Activated CD4-positive, alpha-beta memory T cell treated with anti-CD3 and anti-CD28 coated beads, Interleukin-2, amount 10 ng/mL, durations not matched to agents 7 days and 5 days (primary cell): Measurements from ENCODE around the gene WDR1. TPM values are rescaled to one million over a fixed set of nuclear protein-coding genes. Genes with fewer than 3 reads are reported as not detected.

ENCODE experiments used
- CTCF ChIA-PET: fragments of 350-600 bp; sonication (Branson Sonifier 250); formaldehyde crosslinking; loops from one replicate; lab custom pipeline; 2021; ENCODE audit warnings: antibody characterized with exemption, inconsistent platforms; lab: Charles Lee
- POLR2A ChIA-PET: fragments of 350-600 bp; sonication (Branson Sonifier 250); formaldehyde crosslinking; loops from one replicate; lab custom pipeline; 2021; ENCODE audit warnings: antibody characterized with exemption; lab: Charles Lee
- DNase-seq: peaks from one replicate; pipeline ENCODE4 v3.0.0-alpha.2; 2020
- H3K27ac Mint-ChIP-seq: one replicate; pipeline ENCODE4 v1.8.0; 2021; ENCODE audit warnings: mild to moderate bottlenecking, mixed read lengths
- H3K27me3 Mint-ChIP-seq: one replicate; pipeline ENCODE4 v1.8.0; 2021; ENCODE audit warnings: mixed read lengths
- H3K36me3 Mint-ChIP-seq: one replicate; pipeline ENCODE4 v1.8.0; 2021; ENCODE audit warnings: low read depth, mixed read lengths
- H3K4me1 Mint-ChIP-seq: one replicate; pipeline ENCODE4 v1.8.0; 2021; ENCODE audit warnings: mixed read lengths
- H3K4me3 Mint-ChIP-seq: one replicate; pipeline ENCODE4 v1.8.0; 2021; ENCODE audit warnings: mild to moderate bottlenecking, mixed read lengths
- H3K9me3 Mint-ChIP-seq: one replicate; pipeline ENCODE4 v1.8.0; 2021; ENCODE audit warnings: mixed read lengths
- total RNA-seq, 2 experiments: library from RNA; stranded (reverse); gene quantifications; one replicate each; pipeline ENCODE4 v1.2.3, GENCODE V29; 2021

WDR1 gene
- total RNA-seq, 2 experiments from 2014 or later, result 463 to 465 TPM

GRCh38 chr4:10085828-10086505 lies 30.6 kb downstream of the WDR1 start:
- peaks cover 91% of the 10 kb centered on the region for H3K36me3 Mint-ChIP-seq
- no peak overlapping the region for H3K4me3 Mint-ChIP-seq
- H3K27ac Mint-ChIP-seq, result no peak overlapping the region
- H3K27me3 Mint-ChIP-seq, result no peaks in the 10 kb centered on the region
- H3K4me1 Mint-ChIP-seq, result peaks cover 9% of the 10 kb centered on the region
- no peak for DNase-seq
- ChIA-PET POLR2A (interaction anchor here (1.4 to 23.4 kb wide), 2 partner anchors 8 to 26 kb away, joined by 3 to 503 read pairs; partner anchors contain the start of gene WDR1), CTCF (no interaction called here)
- H3K9me3 Mint-ChIP-seq, result no peaks in the 10 kb centered on the region

- ChIA-PET CTCF (no interaction called here), POLR2A (interaction anchor here (2.0 kb wide), 1 partner anchor 10 kb away, joined by 6 read pairs; no protein-coding TSS in a partner anchor)
- DNase-seq, result no peak
- no peaks in the 10 kb centered on the region for H3K27me3 Mint-ChIP-seq
- H3K36me3 Mint-ChIP-seq, result peaks cover 92% of the 10 kb centered on the region
- H3K4me1 Mint-ChIP-seq, result peaks cover 4% of the 10 kb centered on the region
- no peak overlapping the region for H3K27ac Mint-ChIP-seq
- no peak overlapping the region for H3K4me3 Mint-ChIP-seq
- H3K9me3 Mint-ChIP-seq, result no peaks in the 10 kb centered on the region
Observed at GRCh38 chr4:10085386-10085785, 31.2 kb downstream of the WDR1 start.

- Mint-ChIP-seq H3K27ac (no peak overlapping the region), H3K27me3 (no peaks in the 10 kb centered on the region), H3K36me3 (peaks cover 86% of the 10 kb centered on the region), H3K4me3 (no peak overlapping the region), H3K9me3 (no peaks in the 10 kb centered on the region), H3K4me1 (no peaks in the 10 kb centered on the region)
- DNase-seq, result no peak
- ChIA-PET POLR2A (interaction anchor here (1.4 to 2.0 kb wide), 2 partner anchors 9 to 11 kb away, joined by 4 to 6 read pairs; no protein-coding TSS in a partner anchor), CTCF (no interaction called here)
Observed at GRCh38 chr4:10084651-10085358, 31.8 kb downstream of the WDR1 start.

GRCh38 chr4:10083861-10084641 lies 32.5 kb downstream of the WDR1 start:
- CTCF ChIA-PET, result no interaction called here
- POLR2A ChIA-PET, result interaction anchor here (1.4 to 2.0 kb wide), 2 partner anchors 9 to 12 kb away, joined by 4 to 6 read pairs; no protein-coding TSS in a partner anchor
- Mint-ChIP-seq H3K4me1 (no peaks in the 10 kb centered on the region), H3K27ac (no peak overlapping the region), H3K27me3 (no peaks in the 10 kb centered on the region), H3K9me3 (no peaks in the 10 kb centered on the region), H3K4me3 (no peak overlapping the region), H3K36me3 (peaks cover 88% of the 10 kb centered on the region)
- no peak for DNase-seq

GRCh38 chr4:10083331-10083771 lies 33.2 kb downstream of the WDR1 start:
- Mint-ChIP-seq H3K4me1 (no peaks in the 10 kb centered on the region), H3K4me3 (no peak overlapping the region), H3K9me3 (no peaks in the 10 kb centered on the region), H3K36me3 (peaks cover 87% of the 10 kb centered on the region), H3K27ac (no peak overlapping the region), H3K27me3 (no peaks in the 10 kb centered on the region)
- ChIA-PET CTCF (no interaction called here), POLR2A (interaction anchor here (1.4 to 2.0 kb wide), 2 partner anchors 10 to 12 kb away, joined by 4 to 6 read pairs; no protein-coding TSS in a partner anchor)
- DNase-seq, result no peak

GRCh38 chr4:10082459-10083272 lies 33.9 kb downstream of the WDR1 start:
- Mint-ChIP-seq H3K4me3 (no peak overlapping the region), H3K27ac (no peak overlapping the region), H3K36me3 (peaks cover 87% of the 10 kb centered on the region), H3K27me3 (no peaks in the 10 kb centered on the region), H3K4me1 (no peaks in the 10 kb centered on the region), H3K9me3 (no peaks in the 10 kb centered on the region)
- CTCF ChIA-PET, result no interaction called here
- DNase-seq, result no peak
- POLR2A ChIA-PET, result no interaction called here

GRCh38 chr4:10082047-10082446 lies 34.6 kb downstream of the WDR1 start:
- no peak overlapping the region for H3K4me3 Mint-ChIP-seq
- no peak overlapping the region for H3K27ac Mint-ChIP-seq
- no peak for DNase-seq
- ChIA-PET POLR2A (no interaction called here), CTCF (no interaction called here)
- no peaks in the 10 kb centered on the region for H3K4me1 Mint-ChIP-seq
- H3K9me3 Mint-ChIP-seq, result no peaks in the 10 kb centered on the region
- no peaks in the 10 kb centered on the region for H3K27me3 Mint-ChIP-seq
- H3K36me3 Mint-ChIP-seq, result peaks cover 87% of the 10 kb centered on the region

- H3K4me1 Mint-ChIP-seq, result no peaks in the 10 kb centered on the region
- DNase-seq, result no peak
- ChIA-PET POLR2A (interaction anchor here (1.0 to 1.2 kb wide), 2 partner anchors 36 to 38 kb away, joined by 3 to 4 read pairs; partner anchors contain the start of gene WDR1), CTCF (interaction anchor here (0.7 kb wide), 1 partner anchor 378 kb away, joined by 3 read pairs; no protein-coding TSS in a partner anchor)
- H3K4me3 Mint-ChIP-seq, result no peak overlapping the region
- H3K27me3 Mint-ChIP-seq, result no peaks in the 10 kb centered on the region
- H3K27ac Mint-ChIP-seq, result no peak overlapping the region
- H3K9me3 Mint-ChIP-seq, result no peaks in the 10 kb centered on the region
- peaks cover 85% of the 10 kb centered on the region for H3K36me3 Mint-ChIP-seq
Observed at GRCh38 chr4:10081218-10081606, 35.4 kb downstream of the WDR1 start.

GRCh38 chr4:10080589-10081217 lies 35.9 kb downstream of the WDR1 start:
- CTCF ChIA-PET, result interaction anchor here (0.7 kb wide), 1 partner anchor 377 kb away, joined by 3 read pairs; no protein-coding TSS in a partner anchor

GRCh38 chr4:10079912-10080588 lies 36.5 kb downstream of the WDR1 start:
- Mint-ChIP-seq H3K27ac (no peak overlapping the region), H3K4me3 (no peak overlapping the region), H3K36me3 (peaks cover 84% of the 10 kb centered on the region), H3K9me3 (no peaks in the 10 kb centered on the region), H3K4me1 (no peaks in the 10 kb centered on the region), H3K27me3 (no peaks in the 10 kb centered on the region)
- ChIA-PET CTCF (no interaction called here), POLR2A (interaction anchor here (1.0 to 1.2 kb wide), 2 partner anchors 37 to 39 kb away, joined by 3 to 4 read pairs; partner anchors contain the start of gene WDR1)
- no peak for DNase-seq

More at GRCh38 chr4:10080589-10081217, 35.9 kb downstream of the WDR1 start:
- no peaks in the 10 kb centered on the region for H3K9me3 Mint-ChIP-seq
- H3K4me1 Mint-ChIP-seq, result no peaks in the 10 kb centered on the region
- H3K36me3 Mint-ChIP-seq, result peaks cover 85% of the 10 kb centered on the region
- H3K4me3 Mint-ChIP-seq, result no peak overlapping the region
- POLR2A ChIA-PET, result interaction anchor here (1.0 to 1.2 kb wide), 2 partner anchors 36 to 38 kb away, joined by 3 to 4 read pairs; partner anchors contain the start of gene WDR1
- no peaks in the 10 kb centered on the region for H3K27me3 Mint-ChIP-seq
- DNase-seq, result no peak
- H3K27ac Mint-ChIP-seq, result no peak overlapping the region

GRCh38 chr4:10079256-10079655 lies 37.3 kb downstream of the WDR1 start:
- no peak for DNase-seq
- Mint-ChIP-seq H3K27me3 (no peaks in the 10 kb centered on the region), H3K27ac (no peak overlapping the region), H3K4me1 (no peaks in the 10 kb centered on the region), H3K36me3 (peaks cover 84% of the 10 kb centered on the region), H3K4me3 (no peak overlapping the region), H3K9me3 (no peaks in the 10 kb centered on the region)
- ChIA-PET CTCF (no interaction called here), POLR2A (no interaction called here)
